ENCODE results near the gene AP3S2.

GRCh38 chr15:89898614-89899294 lies 5.0 kb upstream of the AP3S2 start:
- TF ChIP-seq FOSL1 (IDR thresholded peaks at IDR 0.05; ENCODE audit: low read depth) (no peak), RAD21 (IDR thresholded peaks at IDR 0.05; ENCODE audit: low read depth) (peak; percentile 96), EZH2phosphoT487 (IDR thresholded peaks at IDR 0.05; ENCODE audit: borderline replicate concordance) (no peak)
